A673 (cell line): ENCODE data around the gene NIM1K. TPM values are rescaled to one million over a fixed set of nuclear protein-coding genes. Genes with fewer than 3 reads are reported as not detected.
"Not testable (repeated sequence)": the region's sequence is repeated elsewhere in the genome, so short reads cannot be mapped to it uniquely, and the experiment has no call there.

Experiments
- BruUV-seq: library from RNA; stranded (reverse); fragments of 400-500 nt; replicated peaks from 2 replicates; lab custom pipeline; 2021; lab: Mats Ljungman, UMichigan
- CTCF ChIA-PET: fragments of 300-600 bp; sonication (Branson Sonifier 250); formaldehyde crosslinking; loops from one replicate; lab custom pipeline; 2022; ENCODE audit warnings: antibody characterized with exemption; lab: Charles Lee
- POLR2A ChIA-PET: fragments of 300-600 bp; sonication (Branson Sonifier 250); formaldehyde crosslinking; loops from one replicate; lab custom pipeline; 2022; ENCODE audit warnings: antibody characterized with exemption; ENCODE audit not compliant: low non-redundant PET; lab: Charles Lee
- DNase-seq: peaks from one replicate; pipeline ENCODE4 v3.0.0-alpha.2; 2015; ENCODE audit warnings: low spot score
- H3K27ac ChIP-seq: fragments of 200-600 bp; sonication (generic); 2 replicates; pipeline ENCODE4 v1.5.1; 2016; ENCODE audit warnings: mixed run types, low read depth, mild to moderate bottlenecking, mixed read lengths, antibody characterized with exemption, low read length; ENCODE audit not compliant: poor library complexity, severe bottlenecking
- H3K27me3 ChIP-seq: fragments of 200-600 bp; sonication (generic); replicated peaks from 2 replicates; pipeline ENCODE4 v1.6.1; 2017; ENCODE audit warnings: mixed run types, low read depth, mild to moderate bottlenecking, mixed read lengths, antibody characterized with exemption, low read length; ENCODE audit not compliant: insufficient read depth, poor library complexity
- H3K36me3 ChIP-seq: fragments of 200-600 bp; sonication (generic); 2 replicates; pipeline ENCODE4 v1.6.1; 2016; ENCODE audit warnings: mixed run types, mild to moderate bottlenecking, mixed read lengths, antibody characterized with exemption, low read length; ENCODE audit not compliant: insufficient read depth, poor library complexity, severe bottlenecking
- H3K4me1 ChIP-seq: fragments of 200-600 bp; sonication (generic); 2 replicates; pipeline ENCODE4 v1.6.1; 2017; ENCODE audit warnings: mixed run types, mild to moderate bottlenecking, mixed read lengths, antibody characterized with exemption, low read length; ENCODE audit not compliant: insufficient read depth, poor library complexity, severe bottlenecking
- H3K4me3 ChIP-seq: fragments of 200-600 bp; sonication (generic); 2 replicates; pipeline ENCODE4 v1.5.1; 2016; ENCODE audit warnings: low read depth, mixed run types, mild to moderate bottlenecking, mixed read lengths, low read length; ENCODE audit not compliant: poor library complexity, severe bottlenecking
- H3K9me3 ChIP-seq: fragments of 200-600 bp; sonication (generic); 2 replicates; pipeline ENCODE4 v1.6.1; 2016; ENCODE audit warnings: mixed run types, low read depth, mild to moderate bottlenecking, mixed read lengths, antibody characterized with exemption, low read length; ENCODE audit not compliant: poor library complexity, severe bottlenecking
- EZH2 ChIP-seq: fragments of 200-600 bp; sonication (generic); IDR thresholded peaks from 2 replicates; pipeline ENCODE4 v1.6.1; 2017; ENCODE audit warnings: borderline replicate concordance, low read depth, mild to moderate bottlenecking, mixed read lengths, antibody characterized with exemption, low read length; ENCODE audit not compliant: poor library complexity, severe bottlenecking
- intact Hi-C: fragments of 100-400 bp; cut with micrococcal nuclease; formaldehyde crosslinking; loops from one replicate; pipeline ENCODE4 v1.10.0; 2022; ENCODE audit not compliant: unreplicated experiment
- total RNA-seq: library from RNA; stranded (reverse); gene quantifications from 2 replicates; pipeline ENCODE4 v1.2.3, GENCODE V29; 2021
- TF ChIP-seq, protein P1 (sequence below): fragments of 300-800, 200-600 bp; sonication (generic); conservative IDR thresholded peaks from 2 replicates; pipeline ENCODE4 v1.5.1; 2017; ENCODE audit warnings: low read depth, mild to moderate bottlenecking, antibody characterized with exemption, low read length, moderate library complexity, mixed read lengths

NIM1K gene
- total RNA-seq, 1 experiment from 2014 or later: 0.41 TPM

DNA sequence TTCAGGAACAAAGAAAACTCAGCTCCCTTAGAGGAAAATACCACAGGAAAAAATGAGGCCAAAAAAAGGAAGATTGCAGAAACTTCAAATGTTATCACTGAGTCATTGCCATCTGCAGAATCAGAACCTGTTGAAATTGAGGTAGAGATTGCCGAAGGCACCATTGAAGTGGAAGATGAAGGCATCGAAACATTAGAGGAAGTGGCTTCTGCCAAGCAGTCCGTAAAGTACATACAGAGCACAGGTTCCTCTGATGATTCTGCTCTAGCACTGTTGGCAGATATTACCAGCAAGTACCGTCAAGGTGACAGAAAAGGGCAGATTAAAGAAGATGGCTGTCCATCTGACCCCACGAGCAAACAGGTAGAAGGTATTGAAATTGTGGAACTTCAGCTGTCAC, 30.8 kb upstream of the NIM1K start:
- Histone ChIP-seq H3K27me3 (no peaks in the 10 kb centered on the region), H3K9me3 (no peaks in the 10 kb centered on the region), H3K36me3 (peaks cover 30% of the 10 kb centered on the region), H3K4me1 (no peaks in the 10 kb centered on the region), H3K27ac (no peak overlapping the region), H3K4me3 (no peak overlapping the region)
- CTCF ChIA-PET: no interaction called here
- intact Hi-C loops: no loop called here
- TF ChIP-seq EZH2: no peak
- TF ChIP-seq, protein P1, sequence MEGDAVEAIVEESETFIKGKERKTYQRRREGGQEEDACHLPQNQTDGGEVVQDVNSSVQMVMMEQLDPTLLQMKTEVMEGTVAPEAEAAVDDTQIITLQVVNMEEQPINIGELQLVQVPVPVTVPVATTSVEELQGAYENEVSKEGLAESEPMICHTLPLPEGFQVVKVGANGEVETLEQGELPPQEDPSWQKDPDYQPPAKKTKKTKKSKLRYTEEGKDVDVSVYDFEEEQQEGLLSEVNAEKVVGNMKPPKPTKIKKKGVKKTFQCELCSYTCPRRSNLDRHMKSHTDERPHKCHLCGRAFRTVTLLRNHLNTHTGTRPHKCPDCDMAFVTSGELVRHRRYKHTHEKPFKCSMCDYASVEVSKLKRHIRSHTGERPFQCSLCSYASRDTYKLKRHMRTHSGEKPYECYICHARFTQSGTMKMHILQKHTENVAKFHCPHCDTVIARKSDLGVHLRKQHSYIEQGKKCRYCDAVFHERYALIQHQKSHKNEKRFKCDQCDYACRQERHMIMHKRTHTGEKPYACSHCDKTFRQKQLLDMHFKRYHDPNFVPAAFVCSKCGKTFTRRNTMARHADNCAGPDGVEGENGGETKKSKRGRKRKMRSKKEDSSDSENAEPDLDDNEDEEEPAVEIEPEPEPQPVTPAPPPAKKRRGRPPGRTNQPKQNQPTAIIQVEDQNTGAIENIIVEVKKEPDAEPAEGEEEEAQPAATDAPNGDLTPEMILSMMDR: no peak
- TSS peak; percentile 41 for BruUV-seq
- POLR2A ChIA-PET: no interaction called here
- no peak for DNase-seq

DNA sequence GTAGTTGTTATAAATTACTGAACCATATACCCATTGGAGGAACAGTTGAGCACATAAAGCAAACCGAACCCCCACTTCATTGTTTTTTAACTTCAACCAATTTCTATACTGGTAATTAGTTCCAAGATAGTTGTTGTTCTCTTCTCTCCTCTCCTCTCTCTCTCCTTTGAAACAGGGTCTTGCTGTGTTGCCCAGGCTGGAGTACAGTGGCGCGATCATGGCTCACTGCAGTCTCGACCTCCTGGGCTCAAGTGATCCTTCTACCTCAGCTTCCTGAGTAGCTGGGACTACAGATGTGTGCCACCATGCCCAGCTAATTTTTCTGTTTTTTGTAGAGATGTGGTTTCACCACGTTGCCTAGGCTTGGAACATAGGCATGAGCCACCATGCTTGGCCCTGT, 27.2 kb upstream of the NIM1K start:
- intact Hi-C loops, POLR2A ChIA-PET, H3K27ac ChIP-seq, H3K4me1 ChIP-seq, DNase-seq, H3K9me3 ChIP-seq, H3K27me3 ChIP-seq, H3K4me3 ChIP-seq, BruUV-seq: not testable (repeated sequence)
- peaks cover 34% of the 10 kb centered on the region for H3K36me3 ChIP-seq
- CTCF ChIA-PET: interaction anchor here (0.7 kb wide), 1 partner anchor 15 kb away, joined by 4 read pairs; no protein-coding TSS in a partner anchor

DNA sequence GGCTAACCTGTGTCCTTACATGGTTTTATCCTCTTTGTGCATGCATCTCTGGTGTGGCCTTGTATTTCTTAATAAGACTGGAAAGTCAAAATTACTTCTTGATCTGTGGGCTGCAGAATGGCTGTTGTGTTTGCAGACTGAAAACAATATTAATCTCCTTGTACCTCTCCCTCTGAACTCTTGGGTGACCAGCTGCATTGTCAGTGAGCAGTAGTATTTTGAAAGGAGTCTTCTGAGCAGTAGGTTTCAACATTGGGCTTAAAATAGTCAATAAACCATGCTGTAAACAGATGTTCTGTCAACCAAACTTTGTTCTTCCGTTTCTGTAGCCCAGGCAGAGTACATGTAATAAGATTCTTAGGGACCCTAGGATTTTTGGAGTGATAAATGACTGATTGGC, 26.7 kb upstream of the NIM1K start:
- no peaks in the 10 kb centered on the region for H3K4me1 ChIP-seq
- H3K27ac ChIP-seq: no peak overlapping the region
- no peak for DNase-seq
- ChIA-PET POLR2A (no interaction called here), CTCF (no interaction called here)
- no peaks in the 10 kb centered on the region for H3K27me3 ChIP-seq
- no TSS peak for BruUV-seq
- H3K9me3 ChIP-seq: no peaks in the 10 kb centered on the region
- TF ChIP-seq, protein P1: no peak
- TF ChIP-seq EZH2: no peak
- peaks cover 34% of the 10 kb centered on the region for H3K36me3 ChIP-seq
- H3K4me3 ChIP-seq: no peak overlapping the region
- intact Hi-C loops: no loop called here

DNA sequence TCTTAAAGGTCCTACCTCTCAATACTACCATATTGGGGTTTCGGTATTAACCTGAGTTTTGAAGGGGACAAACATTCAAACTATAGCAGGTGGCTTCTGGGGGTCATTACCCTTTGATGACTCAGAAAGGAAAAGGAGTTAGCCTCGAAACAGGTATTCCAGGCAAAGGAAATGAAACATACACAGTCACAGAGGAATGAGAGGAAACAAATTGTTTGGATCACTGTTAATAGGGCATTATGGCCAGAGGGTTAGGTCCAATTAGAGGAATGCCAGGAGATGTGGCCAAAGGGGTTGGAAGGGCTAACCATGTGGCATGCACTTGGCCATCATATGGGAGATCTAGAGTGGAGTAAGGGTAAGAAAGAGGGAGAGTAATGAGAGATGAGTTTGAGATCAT, 23.9 kb upstream of the NIM1K start:
- ChIA-PET CTCF (no interaction called here), POLR2A (no interaction called here)
- intact Hi-C loops: no loop called here
- no peaks in the 10 kb centered on the region for H3K4me1 ChIP-seq
- no peak overlapping the region for H3K4me3 ChIP-seq
- no peaks in the 10 kb centered on the region for H3K27me3 ChIP-seq
- H3K9me3 ChIP-seq: no peaks in the 10 kb centered on the region
- no peak overlapping the region for H3K27ac ChIP-seq
- DNase-seq: no peak
- TF ChIP-seq, protein P1: no peak
- no peak for TF ChIP-seq EZH2
- peaks cover 29% of the 10 kb centered on the region for H3K36me3 ChIP-seq
- BruUV-seq: no TSS peak
